Osteocyte (in vitro differentiated cells): ENCODE measurements around the gene SH2D5. TPM values are rescaled to one million over a fixed set of nuclear protein-coding genes. Genes with fewer than 3 reads are reported as not detected.

ENCODE experiments used
- DNase-seq: peaks from one replicate; pipeline ENCODE4 v3.0.0; 2021; ENCODE audit warnings: mixed read lengths; ENCODE audit not compliant: unreplicated experiment; ENCODE audit errors: extremely low spot score
- H3K27ac Mint-ChIP-seq: one replicate; pipeline ENCODE4 v1.8.0; 2021; ENCODE audit warnings: mild to moderate bottlenecking, mixed read lengths; ENCODE audit not compliant: unreplicated experiment
- H3K27me3 Mint-ChIP-seq: one replicate; pipeline ENCODE4 v1.8.0; 2021; ENCODE audit warnings: mixed read lengths; ENCODE audit not compliant: unreplicated experiment
- H3K36me3 Mint-ChIP-seq: one replicate; pipeline ENCODE4 v1.8.0; 2021; ENCODE audit warnings: mixed read lengths; ENCODE audit not compliant: unreplicated experiment
- H3K4me1 Mint-ChIP-seq: one replicate; pipeline ENCODE4 v1.8.0; 2021; ENCODE audit warnings: mixed read lengths; ENCODE audit not compliant: unreplicated experiment
- H3K4me3 Mint-ChIP-seq: one replicate; pipeline ENCODE4 v1.8.0; 2021; ENCODE audit warnings: mild to moderate bottlenecking, moderate library complexity, mixed read lengths; ENCODE audit not compliant: unreplicated experiment
- H3K9me3 Mint-ChIP-seq: one replicate; pipeline ENCODE4 v1.8.0; 2021; ENCODE audit warnings: mixed read lengths; ENCODE audit not compliant: unreplicated experiment
- total RNA-seq: library from RNA; stranded (reverse); gene quantifications from 2 replicates; pipeline ENCODE4 v1.2.1, GENCODE V29; 2021
- TF ChIP-seq, protein P1 (sequence below): fragments of 200-600 bp; sonication (generic); IDR thresholded peaks from 2 replicates; pipeline ENCODE4 v1.5.0; 2021; ENCODE audit warnings: antibody characterized with exemption, mild to moderate bottlenecking, moderate library complexity

SH2D5 gene
- total RNA-seq, 1 donor from 2014 or later = 0.46 TPM

DNA sequence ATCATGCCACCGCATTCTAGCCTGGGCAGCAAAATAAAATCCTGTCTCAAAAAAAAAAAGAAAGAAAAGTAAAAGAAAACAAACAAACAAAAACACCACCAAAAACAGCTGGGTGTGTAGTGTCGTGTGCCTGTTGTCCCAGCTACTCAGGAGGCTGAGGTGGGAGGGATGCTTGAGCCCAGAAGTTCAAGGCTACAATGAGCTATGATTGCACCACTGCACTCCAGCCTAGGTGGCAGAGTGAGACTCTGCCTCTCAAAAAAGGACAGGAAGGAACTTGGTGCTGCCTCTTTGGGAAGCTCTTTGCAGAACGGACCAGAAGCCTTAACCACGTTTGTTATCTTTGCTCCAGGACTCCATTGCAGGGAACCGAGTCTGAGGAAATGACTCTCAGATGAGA lies 25.7 kb downstream of the SH2D5 start:
- Mint-ChIP-seq H3K36me3 (peaks cover 2% of the 10 kb centered on the region), H3K9me3 (no peaks in the 10 kb centered on the region), H3K27me3 (peaks cover 2% of the 10 kb centered on the region), H3K4me1 (no peaks in the 10 kb centered on the region), H3K4me3 (no peak overlapping the region), H3K27ac (no peak overlapping the region)
- TF ChIP-seq, protein P1, sequence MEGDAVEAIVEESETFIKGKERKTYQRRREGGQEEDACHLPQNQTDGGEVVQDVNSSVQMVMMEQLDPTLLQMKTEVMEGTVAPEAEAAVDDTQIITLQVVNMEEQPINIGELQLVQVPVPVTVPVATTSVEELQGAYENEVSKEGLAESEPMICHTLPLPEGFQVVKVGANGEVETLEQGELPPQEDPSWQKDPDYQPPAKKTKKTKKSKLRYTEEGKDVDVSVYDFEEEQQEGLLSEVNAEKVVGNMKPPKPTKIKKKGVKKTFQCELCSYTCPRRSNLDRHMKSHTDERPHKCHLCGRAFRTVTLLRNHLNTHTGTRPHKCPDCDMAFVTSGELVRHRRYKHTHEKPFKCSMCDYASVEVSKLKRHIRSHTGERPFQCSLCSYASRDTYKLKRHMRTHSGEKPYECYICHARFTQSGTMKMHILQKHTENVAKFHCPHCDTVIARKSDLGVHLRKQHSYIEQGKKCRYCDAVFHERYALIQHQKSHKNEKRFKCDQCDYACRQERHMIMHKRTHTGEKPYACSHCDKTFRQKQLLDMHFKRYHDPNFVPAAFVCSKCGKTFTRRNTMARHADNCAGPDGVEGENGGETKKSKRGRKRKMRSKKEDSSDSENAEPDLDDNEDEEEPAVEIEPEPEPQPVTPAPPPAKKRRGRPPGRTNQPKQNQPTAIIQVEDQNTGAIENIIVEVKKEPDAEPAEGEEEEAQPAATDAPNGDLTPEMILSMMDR = no peak
- no peak for DNase-seq

DNA sequence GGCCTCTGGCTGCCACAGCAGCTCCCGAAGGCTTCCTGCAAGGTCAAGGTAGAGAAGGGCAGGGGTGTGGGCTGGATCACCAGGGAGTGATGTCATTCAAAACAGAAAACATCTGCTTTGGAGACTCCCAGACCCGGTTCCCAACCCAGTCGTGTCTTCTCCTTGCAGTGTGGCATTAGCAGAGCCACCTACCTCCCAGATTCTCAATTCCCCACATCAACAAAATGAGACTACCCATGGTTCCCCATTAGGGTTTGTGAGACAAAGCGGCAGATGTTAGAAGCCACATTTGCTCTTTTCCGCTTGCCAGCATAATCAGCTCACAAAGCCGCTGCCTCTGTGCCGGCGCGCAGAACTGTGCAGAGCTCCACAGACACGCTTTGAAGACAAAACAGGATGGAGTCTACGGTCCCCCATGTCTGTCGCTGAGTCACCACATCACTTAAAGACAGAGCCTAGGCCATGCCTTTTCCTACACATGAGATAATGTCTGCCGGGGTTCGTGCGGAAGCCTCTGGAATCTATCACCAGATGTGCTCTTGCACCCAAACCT lies 27.2 kb downstream of the SH2D5 start:
- no peak overlapping the region for H3K4me3 Mint-ChIP-seq
- no peak for DNase-seq
- no peaks in the 10 kb centered on the region for H3K27me3 Mint-ChIP-seq
- TF ChIP-seq, protein P1 = no peak
- peaks cover 2% of the 10 kb centered on the region for H3K36me3 Mint-ChIP-seq
- no peaks in the 10 kb centered on the region for H3K4me1 Mint-ChIP-seq
- no peaks in the 10 kb centered on the region for H3K9me3 Mint-ChIP-seq
- no peak overlapping the region for H3K27ac Mint-ChIP-seq

DNA sequence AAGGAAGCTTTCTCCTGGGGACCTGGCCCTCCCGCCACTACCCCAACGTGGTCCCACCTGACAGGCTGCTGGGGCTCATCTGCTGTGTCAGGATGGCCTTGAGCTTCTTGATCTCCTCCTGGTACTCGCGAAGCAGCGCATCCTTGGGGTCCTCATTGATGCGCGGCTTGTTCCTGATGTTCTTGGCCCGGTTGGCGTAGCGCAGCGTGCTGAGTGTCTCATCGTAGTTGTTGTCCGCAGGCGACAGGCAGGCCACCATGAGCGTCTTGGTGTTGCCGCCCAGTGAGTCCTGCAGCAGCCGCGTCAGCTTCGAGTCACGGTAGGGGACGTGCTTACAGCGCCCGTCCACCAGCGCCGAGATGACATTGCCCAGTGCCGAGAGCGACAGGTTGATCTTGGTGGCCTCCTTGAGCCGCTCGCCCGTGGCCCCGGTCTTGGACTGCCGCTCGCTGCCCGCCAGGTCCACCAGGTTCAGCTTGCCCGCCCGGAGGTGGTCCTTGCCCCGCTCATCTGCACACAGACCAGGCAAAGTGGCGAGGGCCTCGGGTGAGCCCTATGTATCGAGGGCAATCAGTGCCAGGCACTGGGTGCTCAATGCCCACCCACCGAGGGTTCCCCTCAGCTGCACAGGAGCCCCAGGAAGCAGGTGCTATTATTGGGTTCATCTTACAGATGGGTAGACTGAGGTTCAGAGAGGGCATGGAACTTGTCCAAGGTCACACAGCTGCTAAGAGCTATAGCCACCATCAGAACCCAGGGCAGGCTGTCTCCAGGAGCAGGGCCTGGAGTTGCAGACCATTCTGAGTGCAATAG lies 27.9 kb downstream of the SH2D5 start:
- H3K4me1 Mint-ChIP-seq = no peaks in the 10 kb centered on the region
- H3K27ac Mint-ChIP-seq = no peak overlapping the region
- TF ChIP-seq, protein P1 = no peak
- H3K4me3 Mint-ChIP-seq = no peak overlapping the region
- no peaks in the 10 kb centered on the region for H3K9me3 Mint-ChIP-seq
- no peak for DNase-seq
- peaks cover 2% of the 10 kb centered on the region for H3K36me3 Mint-ChIP-seq
- H3K27me3 Mint-ChIP-seq = no peaks in the 10 kb centered on the region

DNA sequence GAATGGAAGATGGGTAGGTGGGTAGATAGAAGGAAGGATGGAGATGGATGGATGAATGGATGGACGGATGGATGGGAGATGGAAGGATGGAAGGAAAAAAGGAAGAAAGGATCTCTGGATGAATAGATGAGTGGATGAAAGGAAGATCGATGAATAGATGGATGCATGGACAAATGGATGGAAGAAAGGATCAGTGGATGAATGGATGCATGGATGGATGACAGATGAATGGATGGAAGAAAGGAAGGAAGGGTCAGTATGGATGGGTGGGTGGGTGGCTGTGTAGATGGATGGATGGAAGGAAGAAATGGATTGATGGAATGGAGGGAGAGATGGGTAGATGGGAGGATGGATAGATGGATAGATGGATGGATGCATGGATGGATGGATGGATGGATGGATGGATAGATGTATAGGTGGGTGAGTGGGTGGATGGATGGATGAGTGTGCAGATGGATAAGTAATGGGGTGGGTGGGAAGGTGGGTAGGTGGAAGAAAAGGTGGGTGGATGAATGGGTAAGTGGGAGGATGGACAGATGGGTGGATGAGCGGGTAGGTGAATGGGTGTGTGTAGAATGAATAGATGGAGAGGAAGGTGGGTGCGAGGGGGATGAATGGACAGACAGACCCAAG lies 29.3 kb downstream of the SH2D5 start:
- no peaks in the 10 kb centered on the region for H3K27me3 Mint-ChIP-seq
- no peaks in the 10 kb centered on the region for H3K9me3 Mint-ChIP-seq
- peaks cover 5% of the 10 kb centered on the region for H3K4me1 Mint-ChIP-seq
- H3K36me3 Mint-ChIP-seq = peaks cover 2% of the 10 kb centered on the region
- no peak overlapping the region for H3K27ac Mint-ChIP-seq
- no peak for DNase-seq
- TF ChIP-seq, protein P1 = no peak
- H3K4me3 Mint-ChIP-seq = no peak overlapping the region

DNA sequence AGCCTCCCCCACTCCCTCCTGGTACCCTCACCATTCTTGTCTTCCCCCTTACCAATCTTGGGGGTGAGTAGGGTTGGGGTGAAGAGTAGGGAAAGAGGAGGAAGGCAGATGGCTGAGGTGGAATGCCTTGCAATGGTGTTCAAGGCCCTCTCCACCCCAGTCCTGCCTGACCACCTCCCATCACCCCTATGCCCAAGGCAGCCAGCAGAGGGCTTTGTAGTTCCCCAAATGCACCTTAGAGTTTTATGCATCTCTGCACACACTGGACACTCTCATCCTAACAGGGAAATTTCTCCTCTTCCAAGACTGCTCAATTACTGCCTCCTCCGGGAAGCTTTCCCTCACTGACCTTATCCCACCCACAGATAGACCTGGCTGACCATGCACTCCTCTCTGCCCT lies 30.1 kb downstream of the SH2D5 start:
- Mint-ChIP-seq H3K27ac (no peak overlapping the region), H3K27me3 (no peaks in the 10 kb centered on the region), H3K36me3 (peaks cover 2% of the 10 kb centered on the region), H3K4me1 (peaks cover 10% of the 10 kb centered on the region), H3K9me3 (no peaks in the 10 kb centered on the region), H3K4me3 (no peak overlapping the region)
- TF ChIP-seq, protein P1 = peak; percentile 39
- DNase-seq = no peak
